Upper lobe of right lung (tissue), 1 donor: ENCODE data around the gene IL32. TPM values are rescaled to one million over a fixed set of nuclear protein-coding genes. Genes with fewer than 3 reads are reported as not detected.
A peak's percentile ranks its signal among the peaks of the same experiment; 100 is the strongest.

ENCODE experiments used
- ATAC-seq: fragments of 200-7000 bp; cut with Tn5 transposase; one replicate; pipeline ENCODE4 v1.9.1; 2020; ENCODE audit warnings: mild to moderate bottlenecking, moderate library complexity
- DNase-seq: peaks from one replicate; pipeline ENCODE4 v3.0.0-alpha.2; 2020
- H3K27ac ChIP-seq: fragments of 200-600 bp; one replicate; pipeline ENCODE4 v1.8.0; 2022
- H3K27me3 ChIP-seq: fragments of 200-600 bp; one replicate; pipeline ENCODE4 v1.8.0; 2022; ENCODE audit warnings: mild to moderate bottlenecking
- H3K36me3 ChIP-seq: fragments of 200-600 bp; one replicate; pipeline ENCODE4 v1.8.0; 2022
- H3K4me1 ChIP-seq: fragments of 200-600 bp; one replicate; pipeline ENCODE4 v1.8.0; 2022
- H3K4me3 ChIP-seq: fragments of 200-600 bp; one replicate; pipeline ENCODE4 v1.8.0; 2022; ENCODE audit warnings: mild to moderate bottlenecking
- H3K9me3 ChIP-seq: fragments of 200-600 bp; one replicate; pipeline ENCODE4 v1.8.0; 2022
- intact Hi-C: fragments of 100-400 bp; cut with DNase I; formaldehyde crosslinking; loops from one replicate; pipeline ENCODE4 v1.11.0; 2022
- total RNA-seq: library from RNA; stranded (reverse); fragmentation: NEBNext Ultra II Directional; extraction: Animal tissue kit (Norgen Biotek cat#: 25700); gene quantifications from one replicate; pipeline ENCODE4 v1.2.1, GENCODE V29; 2021
- TF ChIP-seq, protein P1 (sequence below): fragments of 200-600 bp; IDR thresholded peaks from one replicate; pipeline ENCODE4 v1.8.0; 2022; ENCODE audit warnings: antibody characterized with exemption
- donor health status: DM: no; HTN: yes; CAD: no; lungs with severe emphysema.

IL32 gene
- total RNA-seq, 1 donor from 2014 or later = 91.5 TPM

DNA sequence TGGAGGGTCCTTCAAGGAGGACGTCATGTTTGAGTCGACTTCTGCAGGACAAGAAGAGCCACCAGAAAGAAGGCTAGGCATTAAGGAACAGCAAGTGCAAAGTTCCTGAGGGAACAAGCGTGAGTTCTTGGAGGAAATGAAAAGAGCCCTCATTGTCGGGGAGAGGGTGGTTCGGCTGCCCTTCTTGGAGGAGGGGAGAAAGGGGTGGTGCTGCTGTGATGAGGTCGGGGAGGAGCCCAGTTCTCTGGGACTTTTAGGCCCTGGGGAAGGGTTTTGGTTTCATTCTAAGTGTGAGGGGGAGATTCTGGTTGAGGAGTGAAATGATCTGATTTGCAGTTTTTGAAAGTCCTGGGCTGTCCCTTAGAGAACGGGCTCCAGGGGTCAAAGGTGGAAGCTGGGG, 32.8 kb upstream of the IL32 start:
- no peak for ATAC-seq
- Histone ChIP-seq H3K36me3 (no peaks in the 10 kb centered on the region), H3K4me1 (peaks cover 8% of the 10 kb centered on the region), H3K27ac (no peak overlapping the region), H3K27me3 (peaks cover 59% of the 10 kb centered on the region), H3K9me3 (no peaks in the 10 kb centered on the region), H3K4me3 (no peak overlapping the region)
- intact Hi-C loops = no loop called here
- DNase-seq = no peak
- TF ChIP-seq, protein P1, sequence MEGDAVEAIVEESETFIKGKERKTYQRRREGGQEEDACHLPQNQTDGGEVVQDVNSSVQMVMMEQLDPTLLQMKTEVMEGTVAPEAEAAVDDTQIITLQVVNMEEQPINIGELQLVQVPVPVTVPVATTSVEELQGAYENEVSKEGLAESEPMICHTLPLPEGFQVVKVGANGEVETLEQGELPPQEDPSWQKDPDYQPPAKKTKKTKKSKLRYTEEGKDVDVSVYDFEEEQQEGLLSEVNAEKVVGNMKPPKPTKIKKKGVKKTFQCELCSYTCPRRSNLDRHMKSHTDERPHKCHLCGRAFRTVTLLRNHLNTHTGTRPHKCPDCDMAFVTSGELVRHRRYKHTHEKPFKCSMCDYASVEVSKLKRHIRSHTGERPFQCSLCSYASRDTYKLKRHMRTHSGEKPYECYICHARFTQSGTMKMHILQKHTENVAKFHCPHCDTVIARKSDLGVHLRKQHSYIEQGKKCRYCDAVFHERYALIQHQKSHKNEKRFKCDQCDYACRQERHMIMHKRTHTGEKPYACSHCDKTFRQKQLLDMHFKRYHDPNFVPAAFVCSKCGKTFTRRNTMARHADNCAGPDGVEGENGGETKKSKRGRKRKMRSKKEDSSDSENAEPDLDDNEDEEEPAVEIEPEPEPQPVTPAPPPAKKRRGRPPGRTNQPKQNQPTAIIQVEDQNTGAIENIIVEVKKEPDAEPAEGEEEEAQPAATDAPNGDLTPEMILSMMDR = no peak

- peak overlapping the region; percentile 46 for H3K4me3 ChIP-seq
- H3K27me3 ChIP-seq = peaks cover 55% of the 10 kb centered on the region
Observed at GRCh38 chr16:3035289-3035971, 30.0 kb upstream of the IL32 start.

DNA sequence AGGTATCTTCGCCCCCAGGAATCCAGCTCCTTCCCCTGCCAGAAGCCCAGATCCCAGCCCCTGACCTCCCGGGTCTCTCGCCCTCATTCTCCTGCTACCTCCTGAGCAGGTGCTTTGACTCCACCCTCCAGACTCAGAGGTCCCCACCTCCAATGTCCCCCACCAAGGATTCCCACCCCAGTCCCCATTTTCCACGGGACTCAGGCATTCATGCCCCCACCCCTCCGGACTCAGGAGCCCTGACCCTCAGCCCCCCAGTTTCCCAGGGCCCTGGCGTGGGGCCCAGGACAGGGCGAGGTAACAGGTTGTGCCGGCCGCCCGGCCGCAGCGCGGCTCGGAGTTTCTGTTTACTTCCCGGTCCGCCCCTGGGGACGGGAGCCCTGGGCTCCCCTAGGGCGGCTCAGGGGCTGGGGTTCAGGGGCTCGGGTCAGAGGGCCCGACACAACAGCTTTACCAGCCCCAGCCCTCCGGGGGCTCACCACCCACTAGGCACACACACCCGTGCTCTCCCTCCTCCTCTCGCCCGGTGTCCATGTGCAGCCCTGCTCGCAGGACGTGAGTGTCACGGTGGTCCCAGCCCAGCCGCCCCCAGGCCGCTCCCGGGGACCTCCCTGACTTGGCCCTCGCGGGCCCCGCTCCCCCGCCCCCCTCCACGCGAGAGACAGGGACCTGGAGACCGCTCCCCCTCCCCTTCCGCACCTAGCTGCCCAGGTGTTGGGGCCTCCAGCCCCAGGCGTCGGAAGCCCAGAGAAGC, 29.3 kb upstream of the IL32 start:
- Histone ChIP-seq H3K4me3 (peak overlapping the region; percentile 46), H3K9me3 (no peaks in the 10 kb centered on the region), H3K27ac (peak overlapping the region; percentile 36), H3K4me1 (no peaks in the 10 kb centered on the region), H3K36me3 (no peaks in the 10 kb centered on the region), H3K27me3 (peaks cover 52% of the 10 kb centered on the region)
- TF ChIP-seq, protein P1 = no peak
- peak; percentile 77 for DNase-seq
- intact Hi-C loops = no loop called here
- peak; percentile 51 for ATAC-seq

More at GRCh38 chr16:3035289-3035971, 30.0 kb upstream of the IL32 start:
- intact Hi-C loops = no loop called here
- TF ChIP-seq, protein P1 = no peak
- H3K9me3 ChIP-seq = no peaks in the 10 kb centered on the region
- no peak for DNase-seq
- no peaks in the 10 kb centered on the region for H3K4me1 ChIP-seq
- H3K27ac ChIP-seq = no peak overlapping the region
- H3K36me3 ChIP-seq = no peaks in the 10 kb centered on the region
- no peak for ATAC-seq

DNA sequence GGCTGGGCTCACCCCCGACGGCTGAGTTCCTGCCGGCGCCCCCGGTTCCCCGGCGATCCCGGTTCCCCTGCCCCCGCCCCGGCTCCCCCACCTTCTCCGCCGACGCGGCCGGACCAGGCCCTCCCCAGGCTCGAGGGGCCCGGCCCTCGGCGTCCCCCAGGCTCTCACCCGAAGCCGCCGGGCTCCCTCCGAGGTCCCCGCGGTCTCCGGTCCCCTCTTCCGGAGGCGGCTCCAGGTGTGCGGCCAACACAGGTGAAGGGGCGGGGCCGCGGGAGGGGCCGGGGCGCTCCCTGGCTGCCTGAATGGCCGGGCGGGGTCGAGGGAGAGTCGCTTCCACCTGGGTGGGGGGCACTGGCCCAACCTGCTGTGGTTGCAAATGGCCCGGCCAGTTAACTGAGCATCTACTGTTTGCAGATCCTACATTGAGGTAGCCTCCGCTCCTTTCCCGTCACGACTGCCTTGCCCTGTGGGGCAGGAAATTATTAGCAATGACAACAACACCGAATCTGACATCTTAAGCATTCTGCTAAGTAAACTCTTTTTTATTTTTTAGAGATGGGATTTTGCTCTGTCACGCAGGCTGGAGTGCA, 28.6 kb upstream of the IL32 start, which contains the start of gene BICDL2:
Gene BICDL2, minus strand, starts transcription at position 219 of the 590 bp plus-strand sequence. CDS start 1,448 bp downstream, outside the sequence.
- ATAC-seq (peak; percentile 81), DNase-seq (peak; percentile 86)
- Histone ChIP-seq H3K27ac (peak within 1 kb of the TSS; percentile 36), H3K27me3 (peaks cover 58% of the 10 kb centered on the region), H3K36me3 (no peaks in the 10 kb centered on the region), H3K4me1 (no peaks in the 10 kb centered on the region), H3K9me3 (no peaks in the 10 kb centered on the region), H3K4me3 (peak within 1 kb of the TSS; percentile 46)
- intact Hi-C loops = no loop called here
- TF ChIP-seq, protein P1 = no peak

DNA sequence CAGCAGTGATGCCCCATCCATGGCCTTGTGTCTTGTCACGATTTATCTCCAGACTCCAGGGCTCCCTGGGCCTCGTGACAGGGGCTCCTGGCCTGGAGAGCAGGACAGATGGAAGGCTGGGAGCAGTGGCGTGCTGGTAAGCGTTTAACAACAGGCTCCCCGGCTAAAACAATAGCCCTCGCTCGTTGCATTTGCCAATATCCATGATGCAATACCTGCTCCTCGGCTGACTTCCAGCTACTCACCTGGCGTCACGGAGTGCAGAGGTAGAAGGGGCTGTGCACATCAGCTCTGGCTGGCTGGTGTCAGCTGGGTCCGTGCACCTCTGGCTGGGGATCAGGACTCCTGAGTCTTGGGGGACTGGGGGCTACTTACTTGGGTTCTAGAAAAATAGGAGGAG, 27.2 kb upstream of the IL32 start:
- Histone ChIP-seq H3K27ac (no peak overlapping the region), H3K4me1 (no peaks in the 10 kb centered on the region), H3K4me3 (no peak overlapping the region), H3K9me3 (no peaks in the 10 kb centered on the region), H3K36me3 (no peaks in the 10 kb centered on the region), H3K27me3 (peaks cover 62% of the 10 kb centered on the region)
- TF ChIP-seq, protein P1 = no peak
- intact Hi-C loops = no loop called here
- DNase-seq = peak; percentile 75
- ATAC-seq = peak; percentile 39
